GM12892 (cell line): ENCODE measurements around the gene PSTPIP1.

Experiments used
- POLR2A ChIP-seq: IDR thresholded peaks from 2 replicates; pipeline ENCODE4 v1.6.1; 2011; ENCODE audit warnings: low read depth, low read length, control low read depth
- POLR2AphosphoS5 ChIP-seq: IDR thresholded peaks from 2 replicates; pipeline ENCODE4 v1.6.1; 2011; ENCODE audit warnings: low read depth, low read length, control low read depth
- TAF1 ChIP-seq: IDR thresholded peaks from 2 replicates; pipeline ENCODE4 v1.6.1; 2011; ENCODE audit warnings: low read depth, mild to moderate bottlenecking, control low read depth, low read length, borderline replicate concordance

DNA sequence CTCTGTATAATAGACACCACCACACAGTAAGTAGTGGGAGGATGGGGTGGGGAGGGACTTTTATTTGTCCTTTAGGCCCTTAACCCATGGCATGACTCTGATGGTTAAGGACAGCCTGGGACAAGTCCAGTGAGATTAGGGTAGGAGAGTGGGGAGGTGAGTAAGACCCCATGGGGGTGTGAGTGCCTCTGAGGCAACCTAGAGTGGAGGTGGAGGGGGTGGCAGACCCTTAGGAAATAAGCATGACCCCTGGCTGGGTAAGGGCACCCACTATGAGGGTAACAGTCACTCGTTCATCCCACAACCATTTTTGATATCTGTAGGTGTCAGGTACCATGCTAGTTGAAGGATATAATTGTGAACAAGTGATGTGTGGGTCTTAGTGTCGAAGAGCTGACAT lies 21.0 kb upstream of the PSTPIP1 start:
- TF ChIP-seq POLR2A: no peak
- no peak for TF ChIP-seq TAF1
- no peak for TF ChIP-seq POLR2AphosphoS5
